NB4 (cell line): ENCODE measurements around the gene KCNJ11.
"Not testable (repeated sequence)": the region's sequence is repeated elsewhere in the genome, so short reads cannot be mapped to it uniquely, and the experiment has no call there.

Experiments used
- CTCF ChIP-seq: IDR thresholded peaks from one replicate; pipeline ENCODE4 v1.5.1; 2012; ENCODE audit warnings: low read depth, low read length
- POLR2A ChIP-seq: IDR thresholded peaks from 2 replicates; pipeline ENCODE4 v1.6.1; 2011; ENCODE audit warnings: mild to moderate bottlenecking; ENCODE audit not compliant: insufficient read length; ENCODE audit errors: extremely low read depth

- not testable (repeated sequence) for TF ChIP-seq CTCF, POLR2A
These were observed 37.8 kb upstream of the KCNJ11 start for GRCh38 chr11:17426233-17426632.
